Lung (tissue), 12 donors: Measurements from ENCODE around the gene ZC3HAV1L. TPM values are rescaled to one million over a fixed set of nuclear protein-coding genes. Genes with fewer than 3 reads are reported as not detected.

Source experiments
- ATAC-seq: fragments of 200-7000 bp; cut with Tn5 transposase; one replicate; pipeline ENCODE4 v1.9.1; 2020; ENCODE audit warnings: moderate number of reproducible peaks; ENCODE audit not compliant: insufficient read depth, low FRiP score
- DNase-seq, 3 donors: peaks; one replicate each; pipeline ENCODE4 v3.0.0-alpha.2; 2013 to 2017
- H3K27ac ChIP-seq, 2 donors: one replicate each; pipeline ENCODE4 v1.5.1; 2013; ENCODE audit warnings: mild to moderate bottlenecking in 2 of 2, moderate library complexity in 2 of 2, control low read depth in 1 of 2, inconsistent platforms in 1 of 2, low read depth in 1 of 2, low read length in 1 of 2
- H3K27me3 ChIP-seq, 3 donors: one replicate each; pipeline ENCODE4 v1.5.1; 2013; ENCODE audit warnings: low read length in 2 of 3; ENCODE audit not compliant: control insufficient read depth in 3 of 3, insufficient read depth in 3 of 3
- H3K36me3 ChIP-seq, 4 donors: one replicate each; pipeline ENCODE4 v1.5.1; 2013; ENCODE audit warnings: low read length in 4 of 4, mild to moderate bottlenecking in 1 of 4, moderate library complexity in 1 of 4; ENCODE audit not compliant: control insufficient read depth in 4 of 4, insufficient read depth in 4 of 4
- H3K4me1 ChIP-seq, 5 donors: one replicate each; pipeline ENCODE4 v1.5.1; 2013; ENCODE audit warnings: low read length in 5 of 5, mild to moderate bottlenecking in 2 of 5, moderate library complexity in 1 of 5; ENCODE audit not compliant: control insufficient read depth in 5 of 5, insufficient read depth in 5 of 5
- H3K4me3 ChIP-seq: one replicate; pipeline ENCODE4 v1.5.1; 2013; ENCODE audit warnings: mild to moderate bottlenecking, control low read depth, moderate library complexity
- H3K9ac ChIP-seq, 2 donors: one replicate each; pipeline ENCODE4 v1.5.1; 2013; ENCODE audit warnings: low read length in 2 of 2, control low read depth in 1 of 2; ENCODE audit not compliant: insufficient read depth in 1 of 2
- H3K9me3 ChIP-seq, 4 donors: one replicate each; pipeline ENCODE4 v1.5.1; 2013; ENCODE audit warnings: low read length in 3 of 4, mild to moderate bottlenecking in 1 of 4, moderate library complexity in 1 of 4; ENCODE audit not compliant: control insufficient read depth in 4 of 4, insufficient read depth in 3 of 4
- WGBS, 2 donors: extraction: QIAGEN DNeasy Blood & Tissue Kit; methylation state at CpG; one replicate each; pipeline ENCODE4 v1.1.7; 2013; 5-methylcytosine and 5-hydroxymethylcytosine counted together
- polyA plus RNA-seq, 2 donors: library from polyadenylated mRNA; stranded (reverse); fragments of 200-250 nt; gene quantifications; one replicate each; pipeline ENCODE4 v1.2.1, GENCODE V29; 2013
- total RNA-seq, 2 donors: library from RNA; depleted of rRNA in 1 of 2; stranded (reverse); fragments of >200 nt in 1 of 2; gene quantifications; one replicate each; pipeline ENCODE4 v1.2.1, GENCODE V29; 2014 to 2021
- TF ChIP-seq, protein P1 (sequence below): IDR thresholded peaks from 2 replicates; pipeline ENCODE4 v1.5.1; 2012; ENCODE audit warnings: mild to moderate bottlenecking; ENCODE audit errors: control extremely low read depth, extremely low read depth
- donor health status: control.
- donor health status: control.
- donor health status: Bipolar disorder and iron deficiency.
- donor health status: healthy.
- donor health status: DM: yes; HTN: yes; CAD: no.

The ZC3HAV1L gene
- total and polyA plus RNA-seq, 4 donors, result 0.57 to 30.7 (median 4.6) TPM

DNA sequence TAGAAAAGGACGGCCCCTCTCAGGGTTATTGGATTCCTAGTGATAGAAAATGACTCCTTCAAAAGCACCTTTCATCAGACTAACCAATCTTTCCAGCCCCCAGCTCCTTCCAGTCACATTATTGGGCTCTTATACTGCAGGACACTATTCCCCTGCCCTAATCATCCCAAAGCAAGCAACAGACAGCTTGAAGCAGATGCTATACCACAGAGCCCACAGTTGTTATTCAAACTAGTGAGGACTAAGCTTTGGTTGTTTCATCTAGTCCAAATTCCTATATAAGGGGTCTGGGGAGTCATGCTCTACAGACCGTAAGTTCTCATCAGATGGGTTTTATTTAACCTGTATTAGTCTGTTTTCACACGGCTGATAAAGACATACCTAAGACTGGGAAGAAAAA, 24.5 kb downstream of the ZC3HAV1L start:
- Histone ChIP-seq H3K27ac (no peak overlapping the region), H3K9ac (no peak overlapping the region), H3K4me1 (no peaks in the 10 kb centered on the region), H3K36me3 (no peaks in the 10 kb centered on the region), H3K27me3 (no peaks in the 10 kb centered on the region), H3K4me3 (no peak overlapping the region), H3K9me3 (no peaks in the 10 kb centered on the region)
- TF ChIP-seq, protein P1, sequence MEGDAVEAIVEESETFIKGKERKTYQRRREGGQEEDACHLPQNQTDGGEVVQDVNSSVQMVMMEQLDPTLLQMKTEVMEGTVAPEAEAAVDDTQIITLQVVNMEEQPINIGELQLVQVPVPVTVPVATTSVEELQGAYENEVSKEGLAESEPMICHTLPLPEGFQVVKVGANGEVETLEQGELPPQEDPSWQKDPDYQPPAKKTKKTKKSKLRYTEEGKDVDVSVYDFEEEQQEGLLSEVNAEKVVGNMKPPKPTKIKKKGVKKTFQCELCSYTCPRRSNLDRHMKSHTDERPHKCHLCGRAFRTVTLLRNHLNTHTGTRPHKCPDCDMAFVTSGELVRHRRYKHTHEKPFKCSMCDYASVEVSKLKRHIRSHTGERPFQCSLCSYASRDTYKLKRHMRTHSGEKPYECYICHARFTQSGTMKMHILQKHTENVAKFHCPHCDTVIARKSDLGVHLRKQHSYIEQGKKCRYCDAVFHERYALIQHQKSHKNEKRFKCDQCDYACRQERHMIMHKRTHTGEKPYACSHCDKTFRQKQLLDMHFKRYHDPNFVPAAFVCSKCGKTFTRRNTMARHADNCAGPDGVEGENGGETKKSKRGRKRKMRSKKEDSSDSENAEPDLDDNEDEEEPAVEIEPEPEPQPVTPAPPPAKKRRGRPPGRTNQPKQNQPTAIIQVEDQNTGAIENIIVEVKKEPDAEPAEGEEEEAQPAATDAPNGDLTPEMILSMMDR, result no peak
- 94 to 95% methylated on average over 3 of the region's 3 CpGs for WGBS, 2 donors
- no peak for DNase-seq
- ATAC-seq, result no peak

DNA sequence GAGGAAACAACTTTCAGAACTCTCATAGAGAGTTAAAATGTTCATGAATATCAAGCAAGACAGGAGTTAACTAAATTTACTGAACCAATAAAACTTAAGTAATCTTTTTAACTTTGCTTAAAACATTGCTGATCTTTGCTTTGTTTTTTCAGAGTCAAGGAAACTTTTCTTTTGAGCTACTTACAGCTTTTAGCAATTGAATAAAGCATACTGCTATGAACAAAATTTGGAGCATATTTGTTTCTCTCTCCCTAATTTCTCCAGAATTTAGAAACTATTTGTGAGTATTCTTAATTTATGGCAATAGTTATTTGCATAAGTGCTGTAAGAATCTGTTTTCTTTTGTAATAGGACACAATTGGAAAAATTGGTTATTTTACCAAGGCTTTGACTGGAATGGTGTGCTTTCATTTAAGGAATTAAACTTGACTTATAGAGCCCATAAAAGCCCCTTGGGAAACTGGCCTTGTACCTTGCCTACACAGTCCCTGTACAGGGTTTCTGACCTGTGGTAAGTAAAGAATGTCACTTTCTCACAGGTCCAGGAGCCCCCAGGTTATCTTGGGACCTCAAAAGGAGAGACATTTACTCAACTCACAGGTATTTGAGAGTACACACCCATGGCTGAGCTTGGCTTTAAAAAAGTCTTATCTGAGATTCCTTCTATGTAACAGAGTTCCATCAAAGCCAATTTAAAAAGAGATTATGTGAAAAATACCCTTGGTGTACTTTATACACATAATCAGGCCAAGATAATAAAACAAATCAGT, 31.3 kb downstream of the ZC3HAV1L start:
- Histone ChIP-seq H3K27ac (no peak overlapping the region), H3K9me3 (peaks cover 0 to 6% (median 0%) of the 10 kb centered on the region in 4 donors), H3K4me1 (no peaks in the 10 kb centered on the region), H3K9ac (no peak overlapping the region), H3K4me3 (no peak overlapping the region), H3K27me3 (no peaks in the 10 kb centered on the region), H3K36me3 (no peaks in the 10 kb centered on the region)
- DNase-seq (peak in 1 of 3 donors; percentile 12), ATAC-seq (no peak)
- TF ChIP-seq, protein P1, result no peak

DNA sequence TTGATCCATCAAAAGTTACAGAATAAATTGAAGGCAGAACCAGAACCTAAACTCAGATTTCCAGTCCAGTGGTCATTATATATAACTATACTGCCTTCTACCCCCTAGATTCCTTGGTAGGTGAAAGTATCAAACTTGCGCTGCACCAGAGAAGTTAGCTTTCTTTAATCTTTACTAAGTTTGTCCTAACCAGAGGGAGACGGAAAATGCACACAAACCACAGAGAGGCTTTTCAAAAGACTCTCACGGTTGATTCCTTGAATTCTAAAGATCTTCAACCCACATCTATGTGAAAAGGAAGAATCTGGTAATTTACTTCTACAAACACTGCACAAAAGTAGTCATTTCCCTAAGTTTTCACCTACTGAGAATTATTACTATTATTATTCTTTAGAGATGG, 36.4 kb downstream of the ZC3HAV1L start:
- TF ChIP-seq, protein P1, result no peak
- no peak for DNase-seq
- no peaks in the 10 kb centered on the region for H3K9me3 ChIP-seq
- H3K4me3 ChIP-seq, result no peak overlapping the region
- H3K27ac ChIP-seq, result no peak overlapping the region
- ATAC-seq, result no peak
- WGBS, 2 donors, result 86 to 87% methylated on average over 3 of the region's 3 CpGs
- no peaks in the 10 kb centered on the region for H3K27me3 ChIP-seq
- H3K9ac ChIP-seq, result no peak overlapping the region
- H3K36me3 ChIP-seq, result no peaks in the 10 kb centered on the region
- no peaks in the 10 kb centered on the region for H3K4me1 ChIP-seq

DNA sequence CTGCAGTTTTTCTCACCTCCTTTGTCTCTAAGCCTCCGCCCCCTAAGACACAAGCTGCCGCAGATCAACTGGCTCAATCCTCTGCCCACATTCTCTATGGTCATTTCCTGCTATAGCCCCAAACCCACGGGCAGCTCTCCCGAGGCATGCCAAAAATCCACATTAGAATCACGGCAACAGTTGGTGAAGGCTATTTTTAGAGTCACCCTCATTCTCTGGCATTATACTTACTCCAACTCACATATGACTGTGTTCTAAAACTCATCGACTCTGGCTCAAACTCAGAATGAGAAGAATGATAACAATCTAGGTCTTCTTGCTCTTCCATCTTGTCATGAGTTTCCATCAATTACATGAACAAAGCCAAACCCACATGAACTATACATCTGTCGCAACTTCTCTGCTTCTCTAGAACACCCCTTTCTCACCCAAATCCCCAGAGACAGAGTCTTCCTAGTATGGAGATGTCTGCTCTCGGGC, 43.8 kb downstream of the ZC3HAV1L start:
- ATAC-seq (no peak), DNase-seq (no peak)

More for the DNA sequence above, 43.8 kb downstream of the ZC3HAV1L start:
- Histone ChIP-seq H3K4me1 (no peaks in the 10 kb centered on the region), H3K27ac (no peak overlapping the region), H3K4me3 (no peak overlapping the region), H3K27me3 (no peaks in the 10 kb centered on the region), H3K9ac (no peak overlapping the region), H3K9me3 (peaks cover 0 to 2% (median 0%) of the 10 kb centered on the region in 4 donors), H3K36me3 (no peaks in the 10 kb centered on the region)
- TF ChIP-seq, protein P1, result no peak
- WGBS, 2 donors, result 81 to 84% methylated on average over 8 of the region's 8 CpGs
